Neural cell (in vitro differentiated cells): ENCODE results near the gene VAPA. TPM values are rescaled to one million over a fixed set of nuclear protein-coding genes. Genes with fewer than 3 reads are reported as not detected.

Experiments
- H2AFZ ChIP-seq: fragments of 200-600, 300-800 bp; sonication (generic), shearing (Covaris generic); 2 replicates; pipeline ENCODE4 v1.6.0; 2014; ENCODE audit warnings: low read depth, mild to moderate bottlenecking, antibody characterized with exemption, low read length, moderate library complexity
- H3F3A ChIP-seq: fragments of 200-600 bp; shearing (Covaris generic); 2 replicates; pipeline ENCODE4 v1.6.1; 2016; ENCODE audit warnings: mild to moderate bottlenecking, moderate library complexity, mixed read lengths, antibody characterized with exemption, low read length; ENCODE audit not compliant: insufficient read depth, poor library complexity, severe bottlenecking
- H3K27ac ChIP-seq: fragments of 200-600, 300-800 bp; sonication (generic), shearing (Covaris generic); 2 replicates; pipeline ENCODE4 v1.5.1; 2014; ENCODE audit warnings: mild to moderate bottlenecking, low read length, moderate library complexity
- H3K27me3 ChIP-seq: fragments of 300-800, 200-600 bp; sonication (generic), shearing (Covaris generic); 2 replicates; pipeline ENCODE4 v1.6.0; 2014; ENCODE audit warnings: mild to moderate bottlenecking, low read depth, low read length, moderate library complexity; ENCODE audit not compliant: insufficient read depth
- H3K36me3 ChIP-seq: fragments of 300-800, 200-600 bp; sonication (generic), shearing (Covaris generic); 2 replicates; pipeline ENCODE4 v1.5.1; 2014; ENCODE audit warnings: mild to moderate bottlenecking, antibody characterized with exemption, low read length, moderate library complexity; ENCODE audit not compliant: insufficient read depth
- H3K4me2 ChIP-seq: fragments of 300-800, 200-600 bp; sonication (generic), shearing (Covaris generic); 2 replicates; pipeline ENCODE4 v1.6.0; 2014; ENCODE audit warnings: mild to moderate bottlenecking, low read length
- H3K4me3 ChIP-seq: fragments of 300-800, 200-600 bp; sonication (generic), shearing (Covaris generic); 2 replicates; pipeline ENCODE4 v1.5.1; 2014; ENCODE audit warnings: mild to moderate bottlenecking, low read length, moderate library complexity
- H3K79me2 ChIP-seq: fragments of 200-600 bp; shearing (Covaris generic); replicated peaks from 2 replicates; pipeline ENCODE4 v1.6.0; 2014; ENCODE audit warnings: mild to moderate bottlenecking, low read length, moderate library complexity; ENCODE audit not compliant: insufficient read depth
- H3K9ac ChIP-seq: fragments of 300-800, 200-600 bp; sonication (generic), shearing (Covaris generic); 2 replicates; pipeline ENCODE4 v1.6.1; 2016; ENCODE audit warnings: mild to moderate bottlenecking, low read length, mixed read lengths
- H3K9me2 ChIP-seq: fragments of 200-600 bp; shearing (Covaris generic); 2 replicates; pipeline ENCODE4 v1.6.1; 2016; ENCODE audit warnings: mild to moderate bottlenecking, low read length, mixed read lengths; ENCODE audit not compliant: insufficient read depth
- H3K9me3 ChIP-seq: fragments of 200-600, 300-800 bp; sonication (generic), shearing (Covaris generic); 2 replicates; pipeline ENCODE4 v1.6.1; 2016; ENCODE audit warnings: mild to moderate bottlenecking, mixed run types, low read length, moderate library complexity, mixed read lengths
- H4K20me1 ChIP-seq: fragments of 200-600 bp; shearing (Covaris generic); 2 replicates; pipeline ENCODE4 v1.6.1; 2016; ENCODE audit warnings: mild to moderate bottlenecking, mixed run types; ENCODE audit not compliant: insufficient read depth
- CTCF ChIP-seq: fragments of 450-650 bp; IDR thresholded peaks from 2 replicates; pipeline ENCODE4 v1.5.1; 2014; ENCODE audit warnings: antibody characterized with exemption, mild to moderate bottlenecking, moderate library complexity; ENCODE audit not compliant: poor library complexity, severe bottlenecking
- EP300 ChIP-seq: fragments of 450-650 bp; conservative IDR thresholded peaks from 2 replicates; pipeline ENCODE4 v1.6.1; 2014; ENCODE audit warnings: antibody characterized with exemption, mild to moderate bottlenecking, moderate library complexity; ENCODE audit not compliant: poor library complexity, severe bottlenecking
- EZH2 ChIP-seq: fragments of 200-600, 300-800 bp; shearing (Covaris generic), sonication (generic); IDR thresholded peaks from 2 replicates; pipeline ENCODE4 v1.6.1; 2014; ENCODE audit warnings: antibody characterized with exemption, low read length, borderline replicate concordance, mild to moderate bottlenecking; ENCODE audit not compliant: insufficient read depth, poor library complexity, severe bottlenecking
- MXI1 ChIP-seq: fragments of 450-650 bp; conservative IDR thresholded peaks from 2 replicates; pipeline ENCODE4 v1.6.1; 2014; ENCODE audit warnings: antibody characterized with exemption, mild to moderate bottlenecking; ENCODE audit not compliant: poor library complexity, severe bottlenecking
- POLR2AphosphoS5 ChIP-seq: IDR thresholded peaks from 2 replicates; pipeline ENCODE4 v1.6.1; 2012
- RAD21 ChIP-seq: fragments of 450-650 bp; conservative IDR thresholded peaks from 2 replicates; pipeline ENCODE4 v1.6.1; 2014; ENCODE audit warnings: antibody characterized with exemption, mild to moderate bottlenecking, moderate library complexity
- REST ChIP-seq: IDR thresholded peaks from 2 replicates; pipeline ENCODE4 v1.6.1; 2012; ENCODE audit warnings: borderline replicate concordance
- SMC3 ChIP-seq: fragments of 450-650 bp; conservative IDR thresholded peaks from 2 replicates; pipeline ENCODE4 v1.6.1; 2014; ENCODE audit warnings: antibody characterized with exemption, mild to moderate bottlenecking, moderate library complexity; ENCODE audit not compliant: poor library complexity
- TAF1 ChIP-seq: IDR thresholded peaks from 2 replicates; pipeline ENCODE4 v1.6.1; 2012; ENCODE audit warnings: low read depth
- polyA plus RNA-seq: library from polyadenylated mRNA; depleted of rRNA; stranded (reverse); fragments of >200 nt; gene quantifications from 2 replicates; pipeline ENCODE4 v1.2.3, GENCODE V29; 2014

The VAPA gene
- polyA plus RNA-seq, 1 donor from 2014 or later, result 317 TPM

GRCh38 chr18:9973470-9973869 lies 59.7 kb downstream of the VAPA start:
- H3K9ac ChIP-seq, result no peak overlapping the region

GRCh38 chr18:9974279-9974915 lies 60.6 kb downstream of the VAPA start:
- H3K27me3 ChIP-seq, result no peaks in the 10 kb centered on the region
- no peaks in the 10 kb centered on the region for H3K36me3 ChIP-seq
- no peaks in the 10 kb centered on the region for H3F3A ChIP-seq
- H2AFZ ChIP-seq, result no peak overlapping the region
- no peaks in the 10 kb centered on the region for H3K9me2 ChIP-seq
- H3K9me3 ChIP-seq, result no peaks in the 10 kb centered on the region
- no peak overlapping the region for H3K27ac ChIP-seq
- H3K4me2 ChIP-seq, result no peak overlapping the region
- H3K79me2 ChIP-seq, result no peaks in the 10 kb centered on the region
- H3K4me3 ChIP-seq, result no peak overlapping the region
- no peak overlapping the region for H3K9ac ChIP-seq
- no peaks in the 10 kb centered on the region for H4K20me1 ChIP-seq
- TF ChIP-seq REST (no peak), TAF1 (no peak), CTCF (no peak), SMC3 (no peak), POLR2AphosphoS5 (no peak), EP300 (no peak)

More at GRCh38 chr18:9973470-9973869, 59.7 kb downstream of the VAPA start:
- no peak overlapping the region for H3K4me2 ChIP-seq
- no peak overlapping the region for H3K4me3 ChIP-seq
- H3K27ac ChIP-seq, result no peak overlapping the region
- no peaks in the 10 kb centered on the region for H3K36me3 ChIP-seq
- H3K27me3 ChIP-seq, result no peaks in the 10 kb centered on the region
- no peaks in the 10 kb centered on the region for H3K9me2 ChIP-seq
- no peak overlapping the region for H2AFZ ChIP-seq
- no peaks in the 10 kb centered on the region for H3F3A ChIP-seq
- no peaks in the 10 kb centered on the region for H3K9me3 ChIP-seq
- TF ChIP-seq RAD21 (no peak), EP300 (no peak), TAF1 (no peak), POLR2AphosphoS5 (no peak), EZH2 (no peak), MXI1 (no peak), REST (no peak), CTCF (no peak), SMC3 (no peak)
- H3K79me2 ChIP-seq, result no peaks in the 10 kb centered on the region
- H4K20me1 ChIP-seq, result no peaks in the 10 kb centered on the region
